Upper lobe of left lung (tissue), 4 donors: ENCODE measurements around the gene AHNAK.

Experiments
- EP300 ChIP-seq, 4 donors: sonication (generic); formaldehyde crosslinking; IDR thresholded peaks; one replicate each; pipeline ENCODE4 v1.5.1; 2017; ENCODE audit warnings: antibody characterized with exemption in 4 of 4, control low read depth in 2 of 4
- POLR2A ChIP-seq, 4 donors: fragments of 450-650 bp; IDR thresholded peaks; one replicate each; pipeline ENCODE4 v1.5.1; 2016 to 2017; ENCODE audit warnings: antibody characterized with exemption in 4 of 4, mild to moderate bottlenecking in 2 of 4
- POLR2AphosphoS5 ChIP-seq, 2 donors: sonication (generic); formaldehyde crosslinking; IDR thresholded peaks; one replicate each; pipeline ENCODE4 v1.5.1; 2017; ENCODE audit warnings: antibody characterized with exemption in 2 of 2
- TF ChIP-seq, protein P1 (sequence below), 6 experiments: fragments of 450-650 bp in 4 of 6; fragments of 200-600 bp in 2 of 6; sonication (generic) in 2 of 6; IDR thresholded peaks; one replicate each; pipeline ENCODE4 v1.5.1; 2016 to 2019; ENCODE audit warnings: antibody characterized with exemption in 6 of 6

DNA sequence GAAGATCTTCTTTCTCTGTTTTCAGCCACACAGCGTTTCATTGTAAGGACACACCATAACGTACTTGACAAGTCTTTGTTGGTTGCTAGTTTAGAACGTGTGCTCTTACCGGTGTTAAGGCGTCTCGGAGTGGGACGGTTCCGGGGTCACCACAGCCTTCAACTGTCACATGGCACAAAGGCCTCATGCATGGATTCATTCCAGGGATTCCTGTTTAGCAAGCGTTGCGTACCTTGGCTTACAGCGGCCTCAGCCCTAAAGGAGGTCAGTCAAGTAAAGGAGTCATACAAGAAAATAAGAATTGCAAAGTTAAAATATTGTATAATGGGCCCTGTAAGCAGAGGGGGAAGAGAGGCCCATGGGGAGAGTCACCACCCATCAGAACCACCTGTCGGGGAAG lies 130.0 kb downstream of the AHNAK start:
- TF ChIP-seq POLR2A (IDR thresholded peaks at IDR 0.05) (no peak), POLR2AphosphoS5 (IDR thresholded peaks at IDR 0.05) (no peak), EP300 (IDR thresholded peaks at IDR 0.05) (no peak)
- TF ChIP-seq, protein P1, sequence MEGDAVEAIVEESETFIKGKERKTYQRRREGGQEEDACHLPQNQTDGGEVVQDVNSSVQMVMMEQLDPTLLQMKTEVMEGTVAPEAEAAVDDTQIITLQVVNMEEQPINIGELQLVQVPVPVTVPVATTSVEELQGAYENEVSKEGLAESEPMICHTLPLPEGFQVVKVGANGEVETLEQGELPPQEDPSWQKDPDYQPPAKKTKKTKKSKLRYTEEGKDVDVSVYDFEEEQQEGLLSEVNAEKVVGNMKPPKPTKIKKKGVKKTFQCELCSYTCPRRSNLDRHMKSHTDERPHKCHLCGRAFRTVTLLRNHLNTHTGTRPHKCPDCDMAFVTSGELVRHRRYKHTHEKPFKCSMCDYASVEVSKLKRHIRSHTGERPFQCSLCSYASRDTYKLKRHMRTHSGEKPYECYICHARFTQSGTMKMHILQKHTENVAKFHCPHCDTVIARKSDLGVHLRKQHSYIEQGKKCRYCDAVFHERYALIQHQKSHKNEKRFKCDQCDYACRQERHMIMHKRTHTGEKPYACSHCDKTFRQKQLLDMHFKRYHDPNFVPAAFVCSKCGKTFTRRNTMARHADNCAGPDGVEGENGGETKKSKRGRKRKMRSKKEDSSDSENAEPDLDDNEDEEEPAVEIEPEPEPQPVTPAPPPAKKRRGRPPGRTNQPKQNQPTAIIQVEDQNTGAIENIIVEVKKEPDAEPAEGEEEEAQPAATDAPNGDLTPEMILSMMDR (IDR thresholded peaks at IDR 0.05) = no peak
